HepG2 (cell line): Measurements from ENCODE around the gene IL1RAPL2. TPM values are rescaled to one million over a fixed set of nuclear protein-coding genes. Genes with fewer than 3 reads are reported as not detected.

Source experiments
- ATAC-seq: fragments of 200-7000 bp; cut with Tn5 transposase; 3 replicates; pipeline ENCODE4 v1.9.1; 2020; ENCODE audit warnings: mild to moderate bottlenecking, moderate library complexity
- BruUV-seq: library from RNA; stranded (reverse); fragments of 400-500 nt; replicated peaks from 2 replicates; lab custom pipeline; 2021; lab: Mats Ljungman, UMichigan
- CTCF ChIA-PET: fragments of 300-600 bp; formaldehyde crosslinking; extraction: SDS; loops from one replicate; lab custom pipeline; 2021; ENCODE audit warnings: low total read pairs, inconsistent platforms, low intra/inter-chr PET ratio; lab: Yijun Ruan, JAX
- POLR2A ChIA-PET: fragments of 350-600 bp; sonication (Branson Sonifier 250); formaldehyde crosslinking; loops from one replicate; lab custom pipeline; 2020; ENCODE audit warnings: antibody characterized with exemption, inconsistent platforms; lab: Yijun Ruan, JAX
- DNase-seq: peaks from one replicate; pipeline ENCODE4 v3.0.0-alpha.2; 2015; ENCODE audit warnings: low spot score
- FAIRE-seq: peaks from 3 replicates; lab custom pipeline; 2011; peaks lifted over from hg19 to GRCh38; lab: Jason Lieb, UNC
- H2AFZ ChIP-seq: one replicate; pipeline ENCODE4 v1.6.1; 2011; ENCODE audit warnings: low read length, inconsistent platforms
- H3K27ac ChIP-seq: fragments of 300-600 bp; 3 replicates; pipeline ENCODE4 v1.8.0; 2011; ENCODE audit warnings: mixed run types, mild to moderate bottlenecking, mixed read lengths, low read length, inconsistent platforms; ENCODE audit not compliant: insufficient read depth; ENCODE audit errors: extremely low read length
- H3K27me3 ChIP-seq, 2 experiments: fragments of 200-600 bp in 1 of 2; 2 replicates in 1 of 2; 3 replicates in 1 of 2; pipeline versions ENCODE4 v1.6.0 to v1.8.0; 2011; ENCODE audit warnings: low read length in 2 of 2, mild to moderate bottlenecking in 2 of 2, moderate library complexity in 2 of 2, inconsistent platforms in 1 of 2; ENCODE audit not compliant: insufficient read depth in 2 of 2, control insufficient read depth in 1 of 2
- H3K36me3 ChIP-seq, 2 experiments: fragments of 200-600 bp in 1 of 2; replicated peaks in 1 of 2; 2 replicates in 1 of 2; 3 replicates in 1 of 2; pipeline versions ENCODE4 v1.5.1 to v1.8.0; 2011; ENCODE audit warnings: low read length in 2 of 2, inconsistent platforms in 1 of 2; ENCODE audit not compliant: insufficient read depth in 2 of 2, control insufficient read depth in 1 of 2
- H3K4me1 ChIP-seq: 2 replicates; pipeline ENCODE4 v1.5.1; 2012; ENCODE audit warnings: low read length, inconsistent platforms; ENCODE audit not compliant: insufficient read depth
- H3K4me2 ChIP-seq: 2 replicates; pipeline ENCODE4 v1.6.0; 2011; ENCODE audit warnings: low read depth, low read length, inconsistent platforms
- H3K4me3 ChIP-seq, 3 experiments: fragments of 200-600 bp in 1 of 3; sonication (generic), shearing (Covaris generic) in 1 of 3; replicated peaks in 1 of 3; 2 replicates each; pipeline ENCODE4 v1.5.1; 2011 to 2016; ENCODE audit warnings: low read length in 3 of 3, inconsistent platforms in 2 of 3, low read depth in 2 of 3, mild to moderate bottlenecking in 2 of 3, control low read depth in 1 of 3, mixed read lengths in 1 of 3; ENCODE audit not compliant: insufficient read depth in 1 of 3
- H3K79me2 ChIP-seq: one replicate; pipeline ENCODE4 v1.6.1; 2011; ENCODE audit warnings: low read length, inconsistent platforms; ENCODE audit not compliant: insufficient read depth
- H3K9ac ChIP-seq: 2 replicates; pipeline ENCODE4 v1.6.0; 2011; ENCODE audit warnings: mild to moderate bottlenecking, low read depth, low read length, inconsistent platforms; ENCODE audit not compliant: insufficient read depth
- H3K9me3 ChIP-seq: 2 replicates; pipeline ENCODE4 v1.5.1; 2012; ENCODE audit warnings: mild to moderate bottlenecking, low read length
- H4K20me1 ChIP-seq: 2 replicates; pipeline ENCODE4 v1.6.0; 2011; ENCODE audit warnings: inconsistent platforms, mild to moderate bottlenecking, low read length, moderate library complexity; ENCODE audit not compliant: insufficient read depth
- HCFC1 ChIP-seq: fragments of 150-350 bp; IDR thresholded peaks from 2 replicates; pipeline ENCODE4 v1.6.1; 2014; ENCODE audit warnings: low read depth, low read length
- RAD21 ChIP-seq: fragments of 450-650 bp; formaldehyde crosslinking; IDR thresholded peaks from 2 replicates; pipeline ENCODE4 v1.5.0; 2020; ENCODE audit warnings: mild to moderate bottlenecking
- SMAD9 ChIP-seq: sonication (generic); formaldehyde crosslinking; IDR thresholded peaks from 2 replicates; pipeline ENCODE4 v1.5.1; 2020; ENCODE audit warnings: mild to moderate bottlenecking, missing genetic modification reagents
- SRY ChIP-seq: sonication (generic); formaldehyde crosslinking; IDR thresholded peaks from 2 replicates; pipeline ENCODE4 v1.8.0; 2022; ENCODE audit warnings: mild to moderate bottlenecking, missing genetic modification reagents
- XRCC5 ChIP-seq: fragments of 200-400 bp; formaldehyde crosslinking; optimal IDR thresholded peaks from 2 replicates; pipeline ENCODE3; 2017; ENCODE audit warnings: mild to moderate bottlenecking, low read length
- ZBTB3 ChIP-seq: sonication (generic); formaldehyde crosslinking; IDR thresholded peaks from 2 replicates; pipeline ENCODE4 v1.4.0; 2020; ENCODE audit warnings: low read depth, mild to moderate bottlenecking, moderate library complexity, missing genetic modification reagents, borderline replicate concordance
- ZFY ChIP-seq: sonication (generic); formaldehyde crosslinking; IDR thresholded peaks from 2 replicates; pipeline ENCODE4 v1.4.0; 2020; ENCODE audit warnings: missing genetic modification reagents
- ZNF136 ChIP-seq: sonication (generic); formaldehyde crosslinking; IDR thresholded peaks from 2 replicates; pipeline ENCODE4 v1.8.1; 2022; ENCODE audit warnings: low read depth, mild to moderate bottlenecking, moderate library complexity, missing genetic modification reagents
- ZNF292 ChIP-seq: sonication (generic); formaldehyde crosslinking; IDR thresholded peaks from 2 replicates; pipeline ENCODE4 v1.8.1; 2022; ENCODE audit warnings: mild to moderate bottlenecking, low read depth, missing genetic modification reagents, borderline replicate concordance
- ZNF546 ChIP-seq: sonication (generic); formaldehyde crosslinking; conservative IDR thresholded peaks from 2 replicates; pipeline ENCODE4 v1.8.1; 2023; ENCODE audit warnings: mild to moderate bottlenecking, missing genetic modification reagents
- ZNF607 ChIP-seq: sonication (generic); formaldehyde crosslinking; IDR thresholded peaks from 2 replicates; pipeline ENCODE4 v1.5.1; 2020; ENCODE audit warnings: missing genetic modification reagents, mild to moderate bottlenecking, borderline replicate concordance
- in situ Hi-C: cut with HindIII; loops from 2 replicates; pipeline ENCODE4 v1.10.0; 2017; ENCODE audit warnings: low pct_unique_long_range_greater_than_20kb; ENCODE audit not compliant: extremely low pct_ligation_motif_present
- intact Hi-C: fragments of 100-400 bp; cut with micrococcal nuclease; formaldehyde crosslinking; loops from one replicate; pipeline ENCODE4 v1.10.0; 2022; ENCODE audit not compliant: unreplicated experiment
- polyA plus RNA-seq, 8 experiments: library from polyadenylated mRNA; depleted of rRNA in 3 of 8; stranded (reverse) in 7 of 8; unstranded in 1 of 8; fragments of >200 nt; fragmentation: Illumina TruSeq in 4 of 8; extraction: Trizol in 4 of 8; gene quantifications; 2 replicates each; pipeline versions ENCODE4 v1.2.1 to v1.2.3, GENCODE V29; 2011 to 2016; ENCODE audit warnings: low read depth in 4 of 8, missing spikeins in 1 of 8, mixed read lengths in 1 of 8; ENCODE audit not compliant: insufficient read depth in 1 of 8
- total RNA-seq, 5 experiments: library from RNA; depleted of rRNA; stranded (reverse); fragments of >200 nt; fragmentation: Illumina TruSeq; extraction: Trizol; gene quantifications; 2 replicates each; pipeline ENCODE4 v1.2.3, GENCODE V29; 2016; ENCODE audit warnings: low read depth in 1 of 5

Gene IL1RAPL2
- total and polyA plus RNA-seq, 2 of the 13 experiments (the other 11 are each of a cell fraction or from before 2014, with no cell fraction given) = not detected

DNA sequence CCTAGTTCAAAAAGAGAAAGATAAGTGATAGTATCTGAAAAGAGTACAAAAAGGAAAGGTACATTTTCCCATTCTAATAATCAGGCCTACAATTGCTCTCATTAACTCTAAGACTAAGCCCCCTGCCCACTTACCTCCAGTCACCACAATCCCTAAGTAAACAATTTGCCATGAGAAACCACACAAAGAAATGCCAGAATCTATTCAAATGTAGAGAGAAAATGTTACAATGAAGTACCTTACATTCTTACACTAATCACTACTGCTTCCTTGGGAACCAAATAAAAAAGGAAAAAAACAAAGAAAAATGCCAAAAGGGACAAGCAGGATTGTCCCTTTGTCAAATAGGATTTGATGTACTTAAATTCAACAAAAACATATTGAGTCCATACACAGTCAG is 1068.2 kb downstream of the IL1RAPL2 start (continued):
- TF ChIP-seq ZNF292 (CRISPR knock-in tag) = no peak
- TF ChIP-seq, all 625 proteins: peak for 0

DNA sequence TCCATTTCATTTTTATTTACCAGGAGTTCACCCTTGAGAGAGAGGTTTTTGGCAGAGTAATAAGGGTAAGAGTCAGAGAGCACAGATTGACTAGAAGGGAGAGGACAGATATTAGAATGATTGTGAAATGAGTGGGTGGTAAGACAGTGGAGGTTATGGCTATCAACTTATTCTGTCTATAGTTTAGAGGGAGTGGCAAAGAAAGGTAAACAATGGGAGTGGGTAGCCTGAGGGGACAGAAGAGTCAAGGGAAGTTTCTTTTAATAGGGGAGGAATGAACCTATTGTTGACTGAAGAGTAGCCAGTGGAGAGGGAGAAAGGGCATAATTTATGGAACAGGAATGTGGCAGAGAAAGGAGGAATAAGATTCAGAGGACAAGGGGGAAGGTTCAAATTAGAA is 1069.8 kb downstream of the IL1RAPL2 start:
- H4K20me1 ChIP-seq = no peaks in the 10 kb centered on the region
- H3K4me3 ChIP-seq = no peak overlapping the region
- CTCF ChIA-PET = no interaction called here
- POLR2A ChIA-PET = no interaction called here
- DNase-seq (no peak), ATAC-seq (no peak), FAIRE-seq (no peak)
- in situ Hi-C loops (no loop called here), intact Hi-C loops (no loop called here)
- TF ChIP-seq ZNF607 (CRISPR knock-in tag) (no peak), ZNF546 (CRISPR knock-in tag) (no peak), ZNF136 (CRISPR knock-in tag) (no peak), SMAD9 (CRISPR knock-in tag) (no peak), SRY (CRISPR knock-in tag) (no peak), ZFY (CRISPR knock-in tag) (no peak), RAD21 (CRISPR knock-in tag) (no peak), HCFC1 (no peak), ZBTB3 (no peak), XRCC5 (no peak)
- no peak overlapping the region for H3K27ac ChIP-seq
- H3K4me1 ChIP-seq = no peaks in the 10 kb centered on the region
- no peaks in the 10 kb centered on the region for H3K36me3 ChIP-seq
- H3K27me3 ChIP-seq = no peaks in the 10 kb centered on the region
- no peaks in the 10 kb centered on the region for H3K79me2 ChIP-seq
- H2AFZ ChIP-seq = no peak overlapping the region
- BruUV-seq = no TSS peak
- H3K4me2 ChIP-seq = no peak overlapping the region
- H3K9ac ChIP-seq = no peak overlapping the region
- H3K9me3 ChIP-seq = no peaks in the 10 kb centered on the region
